Measurements from ENCODE around the gene MRPL27. TPM values are rescaled to one million over a fixed set of nuclear protein-coding genes. Genes with fewer than 3 reads are reported as not detected.
"Not testable (repeated sequence)": the region's sequence is repeated elsewhere in the genome, so short reads cannot be mapped to it uniquely, and the experiment has no call there.

MRPL27 gene
- total RNA-seq, 4 donors from 2014 or later, result 14.0 to 72.8 (median 64.4) TPM

DNA sequence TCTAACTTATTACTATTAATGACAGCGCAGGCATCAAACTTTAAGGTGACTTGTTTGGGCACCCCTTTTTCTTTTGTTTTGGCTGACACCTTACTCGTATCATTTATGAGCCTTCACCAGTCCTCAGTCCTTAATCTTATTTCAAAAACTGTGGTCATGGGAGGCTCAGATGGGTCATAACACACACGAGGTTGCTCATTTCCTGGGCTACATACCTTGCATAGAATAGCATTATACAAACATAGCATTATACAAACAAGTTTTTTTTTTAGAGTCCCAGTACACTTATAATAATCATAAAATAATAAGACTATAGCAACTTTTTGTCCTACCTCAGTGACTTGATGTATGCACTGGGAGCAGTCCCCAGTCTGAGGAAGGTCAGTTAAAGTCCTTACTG lies 41.8 kb upstream of the MRPL27 start:
- DNase-seq, result no peak
- no peak overlapping the region for H3K27ac ChIP-seq
- no peaks in the 10 kb centered on the region for H3K36me3 ChIP-seq
- no peak overlapping the region for H3K4me3 ChIP-seq
- H3K9me3 ChIP-seq, result no peaks in the 10 kb centered on the region
- H3K27me3 ChIP-seq, result no peaks in the 10 kb centered on the region
- no peaks in the 10 kb centered on the region for H3K4me1 ChIP-seq
- TF ChIP-seq POLR2A (IDR thresholded peaks at IDR 0.05), result no peak
- TF ChIP-seq, protein P1, sequence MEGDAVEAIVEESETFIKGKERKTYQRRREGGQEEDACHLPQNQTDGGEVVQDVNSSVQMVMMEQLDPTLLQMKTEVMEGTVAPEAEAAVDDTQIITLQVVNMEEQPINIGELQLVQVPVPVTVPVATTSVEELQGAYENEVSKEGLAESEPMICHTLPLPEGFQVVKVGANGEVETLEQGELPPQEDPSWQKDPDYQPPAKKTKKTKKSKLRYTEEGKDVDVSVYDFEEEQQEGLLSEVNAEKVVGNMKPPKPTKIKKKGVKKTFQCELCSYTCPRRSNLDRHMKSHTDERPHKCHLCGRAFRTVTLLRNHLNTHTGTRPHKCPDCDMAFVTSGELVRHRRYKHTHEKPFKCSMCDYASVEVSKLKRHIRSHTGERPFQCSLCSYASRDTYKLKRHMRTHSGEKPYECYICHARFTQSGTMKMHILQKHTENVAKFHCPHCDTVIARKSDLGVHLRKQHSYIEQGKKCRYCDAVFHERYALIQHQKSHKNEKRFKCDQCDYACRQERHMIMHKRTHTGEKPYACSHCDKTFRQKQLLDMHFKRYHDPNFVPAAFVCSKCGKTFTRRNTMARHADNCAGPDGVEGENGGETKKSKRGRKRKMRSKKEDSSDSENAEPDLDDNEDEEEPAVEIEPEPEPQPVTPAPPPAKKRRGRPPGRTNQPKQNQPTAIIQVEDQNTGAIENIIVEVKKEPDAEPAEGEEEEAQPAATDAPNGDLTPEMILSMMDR (IDR thresholded peaks at IDR 0.05), result no peak

DNA sequence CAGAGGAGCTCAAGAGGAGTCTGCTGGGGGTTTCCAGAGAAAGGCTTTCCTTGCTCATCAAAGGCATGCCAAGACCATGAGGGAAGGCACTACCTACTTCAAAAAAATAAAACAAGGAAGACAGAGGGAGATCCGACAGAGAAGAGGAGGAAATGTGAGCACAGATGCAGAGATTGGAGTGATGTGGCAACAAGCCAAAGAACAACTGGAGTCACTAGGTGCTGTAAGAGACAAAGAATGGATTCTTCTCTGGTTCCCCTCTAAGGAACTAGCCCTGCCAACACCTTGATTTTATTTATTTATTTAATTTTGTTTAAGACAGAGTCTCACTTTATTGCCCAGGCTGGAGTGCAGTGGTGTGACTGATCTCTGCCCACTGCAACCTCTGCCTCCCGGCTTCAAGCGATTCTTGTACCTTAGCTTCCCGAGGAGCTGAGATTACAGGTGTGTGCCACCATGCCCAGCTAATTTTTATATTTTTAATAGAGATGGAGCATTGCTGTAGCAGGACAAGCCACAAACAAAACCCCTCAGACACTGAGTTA lies 39.3 kb upstream of the MRPL27 start:
- Histone ChIP-seq H3K27ac (no peak overlapping the region), H3K27me3 (no peaks in the 10 kb centered on the region), H3K36me3 (no peaks in the 10 kb centered on the region), H3K4me1 (no peaks in the 10 kb centered on the region), H3K9me3 (no peaks in the 10 kb centered on the region), H3K4me3 (no peak overlapping the region)
- TF ChIP-seq POLR2A (IDR thresholded peaks at IDR 0.05), result no peak
- TF ChIP-seq, protein P1 (IDR thresholded peaks at IDR 0.05), result no peak
- DNase-seq, result no peak

DNA sequence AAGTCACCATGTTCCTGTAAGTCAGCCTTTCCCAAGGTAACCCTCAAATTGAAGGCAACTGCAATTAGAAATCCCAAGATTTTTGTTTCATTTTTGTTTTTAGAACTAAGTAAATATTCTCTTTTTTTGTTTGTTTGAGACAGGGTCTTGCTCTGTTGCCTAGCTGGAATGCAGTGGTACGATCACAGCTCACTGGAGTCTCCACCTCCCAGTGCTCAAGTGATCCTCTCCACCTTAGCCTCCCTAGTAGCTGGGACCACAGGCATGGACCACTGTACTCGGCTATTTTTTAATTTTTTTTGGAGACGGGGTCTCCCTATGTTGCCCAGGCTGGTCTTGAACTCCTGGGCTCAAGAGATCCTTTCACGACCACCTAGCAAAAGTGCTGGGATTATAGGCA lies 34.9 kb upstream of the MRPL27 start:
- Histone ChIP-seq H3K9me3 (no peaks in the 10 kb centered on the region), H3K27ac (no peak overlapping the region), H3K27me3 (no peaks in the 10 kb centered on the region), H3K4me1 (no peaks in the 10 kb centered on the region), H3K36me3 (no peaks in the 10 kb centered on the region), H3K4me3 (no peak overlapping the region)
- DNase-seq, result no peak
- TF ChIP-seq, protein P1 (IDR thresholded peaks at IDR 0.05), result no peak
- no peak for TF ChIP-seq POLR2A (IDR thresholded peaks at IDR 0.05)

DNA sequence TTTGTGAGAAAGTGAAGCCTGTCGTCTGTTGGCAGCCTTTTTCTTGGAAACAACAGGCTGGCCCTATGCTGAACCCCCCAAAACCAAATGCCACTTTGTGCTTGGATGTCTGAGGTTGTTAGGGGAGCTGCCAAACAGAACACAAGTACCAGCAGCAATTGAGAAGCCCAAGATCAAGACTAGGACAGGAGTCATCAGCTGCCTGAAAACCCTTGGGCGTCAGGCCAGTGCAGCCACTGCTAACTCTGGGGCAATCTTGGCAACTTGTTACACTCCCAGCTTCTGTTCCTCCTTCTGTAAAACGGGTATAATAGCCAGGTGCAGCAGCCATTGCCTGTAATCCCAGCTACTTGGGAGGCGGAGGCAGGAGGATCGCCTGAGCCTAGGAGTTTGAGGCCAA lies 33.6 kb upstream of the MRPL27 start:
- TF ChIP-seq, protein P1 (IDR thresholded peaks at IDR 0.05), result no peak
- no peak for TF ChIP-seq POLR2A (IDR thresholded peaks at IDR 0.05)
- DNase-seq, result no peak
- Histone ChIP-seq H3K9me3 (no peaks in the 10 kb centered on the region), H3K27me3 (no peaks in the 10 kb centered on the region), H3K27ac (no peak overlapping the region), H3K4me3 (no peak overlapping the region), H3K36me3 (no peaks in the 10 kb centered on the region), H3K4me1 (no peaks in the 10 kb centered on the region)

DNA sequence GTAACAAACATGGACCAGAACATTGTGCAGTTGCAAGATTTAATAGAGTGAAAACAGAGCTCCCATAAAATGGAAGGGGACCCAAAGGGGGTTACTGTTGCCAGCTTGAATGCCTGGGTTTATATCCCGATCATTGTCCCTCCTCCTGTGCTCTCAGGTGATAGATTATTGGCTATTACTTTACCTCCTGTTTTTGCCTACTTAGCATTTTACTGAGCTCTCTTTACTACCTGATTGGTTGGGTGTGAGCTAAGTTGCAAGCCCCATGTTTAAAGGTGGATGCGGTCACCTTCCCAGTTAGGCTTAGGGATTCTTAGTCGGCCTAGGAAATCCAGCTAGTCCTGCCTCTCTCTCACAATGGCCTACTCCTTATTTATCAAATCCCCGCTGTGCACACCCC lies 32.4 kb upstream of the MRPL27 start:
- not testable (repeated sequence) for DNase-seq, H3K27ac ChIP-seq

DNA sequence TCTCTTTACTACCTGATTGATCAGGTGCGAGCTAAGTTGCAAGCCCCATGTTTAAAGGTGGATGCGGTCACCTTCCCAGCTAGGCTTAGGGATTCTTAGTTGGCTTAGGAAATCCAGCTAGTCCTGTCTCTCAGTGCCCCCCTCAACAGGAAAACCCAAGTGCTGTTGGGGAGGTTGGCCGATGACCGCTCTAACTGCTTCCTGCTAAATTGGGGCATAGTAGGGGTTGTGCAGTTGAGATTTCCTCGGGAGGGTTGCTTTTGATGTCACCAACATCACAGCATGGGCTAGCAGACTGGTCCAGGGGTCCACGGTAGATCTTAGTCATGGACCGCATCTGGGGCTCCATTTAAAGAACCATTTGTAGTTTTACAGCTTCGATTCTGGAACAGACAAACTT lies 26.6 kb upstream of the MRPL27 start:
- not testable (repeated sequence) for H3K4me3 ChIP-seq, H3K27me3 ChIP-seq, H3K9me3 ChIP-seq, DNase-seq, H3K27ac ChIP-seq, H3K36me3 ChIP-seq
- peaks cover 0 to 21% (median 16%) of the 10 kb centered on the region in 4 donors for H3K4me1 ChIP-seq

More for the DNA sequence above, 32.4 kb upstream of the MRPL27 start:
- not testable (repeated sequence) for H3K36me3 ChIP-seq, H3K4me3 ChIP-seq, H3K9me3 ChIP-seq, H3K4me1 ChIP-seq, H3K27me3 ChIP-seq

DNA sequence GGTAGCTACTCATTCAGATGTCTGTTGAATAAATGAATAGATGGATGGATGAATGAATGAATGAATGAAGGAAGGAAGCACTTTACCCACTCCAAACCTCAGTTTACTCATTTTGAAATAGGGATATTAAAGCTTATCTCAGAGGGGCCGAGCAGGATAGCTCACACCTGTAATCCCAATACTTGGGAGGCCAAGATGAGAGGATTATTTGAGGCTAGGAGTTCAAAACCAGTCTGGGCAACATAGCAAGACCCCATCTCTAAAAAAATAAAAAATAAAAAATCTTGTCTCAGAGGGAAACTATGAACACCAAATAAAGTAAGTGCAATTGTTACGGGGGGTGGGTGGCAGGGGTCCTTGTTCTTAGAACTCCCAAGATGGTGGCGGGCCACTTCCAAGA lies 25.7 kb upstream of the MRPL27 start:
- H3K4me1 ChIP-seq, result peaks cover 0 to 21% (median 17%) of the 10 kb centered on the region in 4 donors
- not testable (repeated sequence) for DNase-seq, H3K9me3 ChIP-seq, H3K27me3 ChIP-seq, H3K27ac ChIP-seq, H3K4me3 ChIP-seq
- peaks cover 0 to 12% (median 0%) of the 10 kb centered on the region in 3 donors for H3K36me3 ChIP-seq

Measured in Peyer's patch (tissue), 4 donors.